ENCODE results near the gene NLGN3.

- no peak for TF ChIP-seq CTCF (conservative IDR thresholded peaks at IDR 0.05 in 1 of 2, IDR thresholded peaks at IDR 0.05 in 1 of 2; ENCODE audit: extremely low read depth in 1 of 2, insufficient read depth in 1 of 2, low read depth in 1 of 2, low read length in 2 of 2)
- no peak for TF ChIP-seq EZH2 (IDR thresholded peaks at IDR 0.05; ENCODE audit: borderline replicate concordance, low read length)
Measured at GRCh38 chrX:71210816-71211215, 66.2 kb downstream of the NLGN3 start.
